Transverse colon (tissue), 4 donors: Measurements from ENCODE around the gene MRPL37. TPM values are rescaled to one million over a fixed set of nuclear protein-coding genes. Genes with fewer than 3 reads are reported as not detected.

Source experiments
- DNase-seq: peaks from one replicate; pipeline ENCODE4 v3.0.0-alpha.2; 2019
- H3K27ac ChIP-seq, 4 donors: fragments of 200-600 bp; sonication (generic); 2 replicates each; pipeline ENCODE4 v1.5.1; 2016 to 2018; ENCODE audit warnings: inconsistent platforms in 4 of 4
- H3K27me3 ChIP-seq: fragments of 200-600 bp; sonication (generic); 2 replicates; pipeline ENCODE4 v1.5.1; 2017; ENCODE audit warnings: inconsistent platforms
- H3K36me3 ChIP-seq, 4 donors: fragments of 200-600 bp; sonication (generic); 2 replicates each; pipeline ENCODE4 v1.5.1; 2017 to 2019; ENCODE audit warnings: inconsistent platforms in 4 of 4
- H3K4me1 ChIP-seq, 4 donors: fragments of 200-600 bp; sonication (generic); 2 replicates each; pipeline ENCODE4 v1.5.1; 2017 to 2020; ENCODE audit warnings: inconsistent platforms in 4 of 4
- H3K4me3 ChIP-seq, 4 donors: fragments of 200-600 bp; sonication (generic); 1 replicate in 1 of 4; 2 replicates in 3 of 4; pipeline versions ENCODE4 v1.5.1 to v1.6.1; 2017 to 2019; ENCODE audit warnings: inconsistent platforms in 4 of 4
- H3K9me3 ChIP-seq, 2 donors: fragments of 200-600 bp; sonication (generic); 2 replicates each; pipeline ENCODE4 v1.5.1; 2017 to 2019; ENCODE audit warnings: inconsistent platforms in 2 of 2
- CTCF ChIP-seq, 5 experiments: fragments of 200-600 bp in 3 of 5; fragments of 450-650 bp in 2 of 5; sonication (generic) in 3 of 5; IDR thresholded peaks; 1 replicate in 2 of 5; 2 replicates in 3 of 5; pipeline ENCODE4 v1.5.1; 2016 to 2017; ENCODE audit warnings: antibody characterized with exemption in 5 of 5, inconsistent platforms in 3 of 5, mild to moderate bottlenecking in 2 of 5, moderate library complexity in 1 of 5
- EP300 ChIP-seq: sonication (generic); formaldehyde crosslinking; IDR thresholded peaks from one replicate; pipeline ENCODE4 v1.6.1; 2017; ENCODE audit warnings: antibody characterized with exemption, low read depth
- POLR2A ChIP-seq: fragments of 450-650 bp; IDR thresholded peaks from one replicate; pipeline ENCODE4 v1.6.1; 2016; ENCODE audit warnings: antibody characterized with exemption, mild to moderate bottlenecking, moderate library complexity
- POLR2AphosphoS5 ChIP-seq, 3 donors: sonication (generic); formaldehyde crosslinking; IDR thresholded peaks; one replicate each; pipeline ENCODE4 v1.6.1; 2016; ENCODE audit warnings: antibody characterized with exemption in 3 of 3
- WGBS, 2 donors: methylation state at CpG; one replicate each; pipeline ENCODE4 v1.1.5; 2018; ENCODE audit warnings: low coverage in 1 of 2; 5-methylcytosine and 5-hydroxymethylcytosine counted together
- in situ Hi-C, 4 donors: fragments of 200-750 bp; cut with MboI; loops; one replicate each; pipeline versions ENCODE4 v1.15.0 to v1.15.1; 2017; ENCODE audit warnings: low sequenced_read_pairs in 3 of 4, low pct_ligation_motif_present in 1 of 4, low pct_unique_long_range_greater_than_20kb in 1 of 4
- intact Hi-C: fragments of 100-400 bp; cut with DNase I; formaldehyde crosslinking; loops from one replicate; pipeline ENCODE4 v1.15.1; 2023; ENCODE audit warnings: low total_unique reads
- total RNA-seq, 4 donors: library from RNA; depleted of rRNA; stranded (reverse); fragments of >200 nt; gene quantifications; one replicate each; pipeline ENCODE4 v1.1.0, GENCODE V29; 2016

The MRPL37 gene
- total RNA-seq, 4 donors from 2014 or later, result 9.7 to 122 (median 57.8) TPM

- Histone ChIP-seq H3K27ac (no peak overlapping the region), H3K36me3 (no peaks in the 10 kb centered on the region), H3K4me1 (peaks cover 0 to 18% (median 5%) of the 10 kb centered on the region in 4 donors), H3K27me3 (no peaks in the 10 kb centered on the region), H3K4me3 (no peak overlapping the region), H3K9me3 (no peaks in the 10 kb centered on the region)
- TF ChIP-seq POLR2AphosphoS5 (IDR thresholded peaks at IDR 0.05) (no peak), CTCF (IDR thresholded peaks at IDR 0.05) (no peak), POLR2A (no peak), EP300 (no peak)
- DNase-seq, result no peak
- 78 to 93% methylated on average over 4 to 16 of the region's 16 CpGs for WGBS, 2 donors
- intact Hi-C loops, result loop anchor here (5.0 kb wide), 1 partner anchor 323 kb away; no protein-coding TSS in a partner anchor
- in situ Hi-C loops, result no loop called here
These were observed 59.7 kb downstream of the MRPL37 start for GRCh38 chr1:54259546-54260140.

GRCh38 chr1:54260810-54261209 is 60.8 kb downstream of the MRPL37 start:
- H3K27ac ChIP-seq, result no peak overlapping the region
- intact Hi-C loops, result loop anchor here (5.0 kb wide), 1 partner anchor 321 kb away; no protein-coding TSS in a partner anchor
- 85 to 91% methylated on average over 4 to 10 of the region's 10 CpGs for WGBS, 2 donors
- H3K36me3 ChIP-seq, result no peaks in the 10 kb centered on the region
- H3K4me1 ChIP-seq, result peaks cover 0 to 10% (median 5%) of the 10 kb centered on the region in 4 donors
- TF ChIP-seq POLR2A (no peak), EP300 (no peak), POLR2AphosphoS5 (IDR thresholded peaks at IDR 0.05) (no peak), CTCF (IDR thresholded peaks at IDR 0.05) (no peak)
- in situ Hi-C loops, result no loop called here
- no peaks in the 10 kb centered on the region for H3K27me3 ChIP-seq
- H3K9me3 ChIP-seq, result no peaks in the 10 kb centered on the region
- no peak for DNase-seq
- H3K4me3 ChIP-seq, result no peak overlapping the region

GRCh38 chr1:54262244-54262643 is 62.3 kb downstream of the MRPL37 start:
- intact Hi-C loops, result loop anchor here (5.0 kb wide), 1 partner anchor 320 kb away; no protein-coding TSS in a partner anchor
- no peaks in the 10 kb centered on the region for H3K27me3 ChIP-seq
- no peak overlapping the region for H3K4me3 ChIP-seq
- H3K9me3 ChIP-seq, result no peaks in the 10 kb centered on the region
- no peaks in the 10 kb centered on the region for H3K36me3 ChIP-seq
- peaks cover 0 to 14% (median 8%) of the 10 kb centered on the region in 4 donors for H3K4me1 ChIP-seq
- TF ChIP-seq POLR2A (no peak), POLR2AphosphoS5 (IDR thresholded peaks at IDR 0.05) (no peak), CTCF (IDR thresholded peaks at IDR 0.05) (no peak), EP300 (no peak)
- WGBS, 2 donors, result 80 to 89% methylated on average over 3 to 7 of the region's 7 CpGs
- H3K27ac ChIP-seq, result no peak overlapping the region
- in situ Hi-C loops, result no loop called here
- DNase-seq, result no peak

GRCh38 chr1:54263601-54264226 is 63.7 kb downstream of the MRPL37 start:
- 73 to 80% methylated on average over 2 to 6 of the region's 6 CpGs for WGBS, 2 donors
- intact Hi-C loops, result loop anchor here (5.0 kb wide), 1 partner anchor 319 kb away; no protein-coding TSS in a partner anchor
- in situ Hi-C loops, result no loop called here
- no peaks in the 10 kb centered on the region for H3K36me3 ChIP-seq
- H3K9me3 ChIP-seq, result no peaks in the 10 kb centered on the region
- peaks cover 0 to 12% (median 9%) of the 10 kb centered on the region in 4 donors for H3K4me1 ChIP-seq
- no peak for DNase-seq
- no peaks in the 10 kb centered on the region for H3K27me3 ChIP-seq
- TF ChIP-seq CTCF (IDR thresholded peaks at IDR 0.05), result no peak
- TF ChIP-seq POLR2AphosphoS5 (IDR thresholded peaks at IDR 0.05), result no peak
- no peak for TF ChIP-seq POLR2A
- TF ChIP-seq EP300, result no peak
- H3K4me3 ChIP-seq, result no peak overlapping the region
- H3K27ac ChIP-seq, result no peak overlapping the region
